Posterior cingulate gyrus (tissue), 11 donors: ENCODE data around the gene SLC25A23.
"Not testable (repeated sequence)": the region's sequence is repeated elsewhere in the genome, so short reads cannot be mapped to it uniquely, and the experiment has no call there.

Experiments used
- DNase-seq, 10 donors: peaks; one replicate each; pipeline versions ENCODE4 v3.0.0 to v3.0.0-alpha.2; 2020 to 2021; ENCODE audit warnings: mixed read lengths in 3 of 10
- intact Hi-C: fragments of 100-400 bp; cut with DNase I; formaldehyde crosslinking; loops from one replicate; pipeline ENCODE4 v1.15.1; 2023

The SLC25A23 gene

DNA sequence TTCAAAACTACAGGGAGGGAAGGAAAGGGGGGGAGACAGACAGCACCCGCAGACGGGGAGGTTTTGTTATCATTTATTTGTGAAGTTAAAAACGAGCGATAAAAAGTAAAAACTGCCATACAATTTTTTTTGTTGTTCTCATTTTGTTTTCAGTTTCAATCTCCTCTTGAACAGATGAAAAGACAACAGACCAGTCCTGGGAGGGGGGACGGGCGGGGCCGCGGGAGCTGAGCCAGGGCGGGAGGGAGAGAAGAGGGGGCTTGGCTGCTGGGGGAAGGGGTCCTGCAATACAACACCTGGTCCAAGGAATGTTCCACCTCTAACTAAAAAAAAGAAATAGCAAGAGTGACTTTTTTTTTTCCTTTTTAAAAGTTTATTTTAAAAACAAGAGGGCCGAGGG, 46.3 kb downstream of the SLC25A23 start:
- intact Hi-C loops, result loop anchor here (10.0 kb wide), 1 partner anchor 82 kb away; no protein-coding TSS in a partner anchor
- no peak for DNase-seq

DNA sequence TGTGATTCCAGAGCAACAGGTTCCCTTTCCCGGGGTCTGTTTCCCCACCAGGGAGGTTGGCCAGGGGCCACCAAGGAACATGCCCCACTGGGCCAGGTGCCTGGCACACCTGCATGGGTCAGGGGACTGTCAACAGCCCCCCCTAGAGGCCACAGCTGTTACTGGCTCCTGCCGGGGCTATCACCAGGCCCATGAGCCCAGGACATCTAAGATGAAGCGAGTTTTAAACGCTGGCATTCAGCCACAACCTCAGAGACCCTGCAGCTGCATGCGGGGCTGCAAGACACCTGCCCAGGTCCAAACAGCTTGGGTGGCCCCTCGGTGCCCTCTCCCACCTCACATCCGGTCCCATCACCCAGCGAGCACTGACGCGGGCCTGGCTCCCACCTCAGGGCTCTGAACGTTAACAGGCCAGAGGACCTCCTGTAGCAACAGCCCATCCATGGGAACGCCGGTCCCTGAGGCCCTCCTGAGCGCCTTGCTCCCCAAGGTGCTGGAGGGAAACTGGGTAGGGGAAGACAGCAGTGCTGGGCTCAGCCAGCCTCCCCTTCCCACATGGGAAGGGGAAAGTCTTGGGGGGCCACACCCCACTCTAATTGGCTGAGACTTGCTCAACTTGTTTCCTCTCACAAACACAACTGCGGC, 47.0 kb downstream of the SLC25A23 start:
- peak in 1 of 10 donors; percentile 85 for DNase-seq
- intact Hi-C loops, result loop anchor here (10.0 kb wide), 1 partner anchor 82 kb away; no protein-coding TSS in a partner anchor

DNA sequence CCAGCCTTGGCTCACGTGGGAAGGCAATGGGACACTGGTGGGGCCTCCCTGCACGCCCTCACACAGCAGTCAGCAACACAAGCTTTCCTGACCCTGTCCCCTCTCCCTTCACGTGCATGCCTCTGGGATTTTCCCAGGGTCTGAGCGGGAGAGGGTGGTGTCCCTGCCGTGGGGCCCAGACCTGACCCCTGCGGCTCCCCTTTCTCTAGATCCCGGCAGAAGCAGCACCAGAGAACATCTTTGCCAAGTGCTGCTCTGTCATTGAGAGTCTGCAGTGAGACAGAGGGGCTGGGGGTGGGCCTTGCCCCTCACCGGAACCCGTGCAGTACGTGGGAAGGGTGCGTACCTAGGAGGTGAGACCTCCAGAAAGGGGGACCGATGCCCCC, 47.5 kb downstream of the SLC25A23 start:
- intact Hi-C loops, result loop anchor here (10.0 kb wide), 1 partner anchor 83 kb away; no protein-coding TSS in a partner anchor
- no peak for DNase-seq

DNA sequence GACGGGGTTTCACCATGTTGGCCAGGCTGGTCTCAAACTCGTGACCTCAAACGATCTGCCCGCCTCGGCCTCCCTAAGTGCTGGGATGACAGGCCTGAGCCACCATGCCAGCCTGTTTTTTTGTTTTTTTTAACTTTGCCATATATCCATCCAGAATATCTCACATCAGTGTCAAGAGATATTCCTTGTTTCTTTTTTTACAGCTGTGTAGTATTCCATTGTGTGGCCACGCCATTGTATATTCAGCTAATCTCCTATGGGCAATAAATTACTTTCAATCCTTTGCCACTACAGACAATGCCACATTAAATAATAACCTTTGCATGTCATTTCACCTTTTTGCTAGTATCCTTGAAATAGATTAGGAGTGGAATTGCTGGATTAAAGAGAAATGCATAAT, 50.2 kb downstream of the SLC25A23 start:
- intact Hi-C loops, result no loop called here
- DNase-seq, result no peak

DNA sequence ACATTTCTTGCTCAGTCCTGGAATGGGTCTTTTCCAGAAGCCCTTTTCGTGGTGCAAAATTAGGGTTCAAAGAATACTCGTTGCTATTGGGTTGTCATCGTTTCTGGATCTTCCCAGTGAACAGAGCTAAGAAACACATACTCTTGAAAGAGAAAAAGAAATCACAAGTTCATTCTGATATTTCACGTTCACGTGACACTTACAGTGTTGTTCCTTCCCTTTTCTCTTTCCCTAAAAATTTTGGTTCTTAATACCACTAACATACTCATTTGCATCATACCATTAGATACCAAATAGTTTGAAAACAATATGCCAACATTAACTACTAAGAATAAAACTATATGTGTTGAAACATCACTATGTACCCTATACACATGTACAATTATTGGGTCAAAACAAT, 53.2 kb downstream of the SLC25A23 start:
- no peak for DNase-seq
- intact Hi-C loops, result no loop called here

DNA sequence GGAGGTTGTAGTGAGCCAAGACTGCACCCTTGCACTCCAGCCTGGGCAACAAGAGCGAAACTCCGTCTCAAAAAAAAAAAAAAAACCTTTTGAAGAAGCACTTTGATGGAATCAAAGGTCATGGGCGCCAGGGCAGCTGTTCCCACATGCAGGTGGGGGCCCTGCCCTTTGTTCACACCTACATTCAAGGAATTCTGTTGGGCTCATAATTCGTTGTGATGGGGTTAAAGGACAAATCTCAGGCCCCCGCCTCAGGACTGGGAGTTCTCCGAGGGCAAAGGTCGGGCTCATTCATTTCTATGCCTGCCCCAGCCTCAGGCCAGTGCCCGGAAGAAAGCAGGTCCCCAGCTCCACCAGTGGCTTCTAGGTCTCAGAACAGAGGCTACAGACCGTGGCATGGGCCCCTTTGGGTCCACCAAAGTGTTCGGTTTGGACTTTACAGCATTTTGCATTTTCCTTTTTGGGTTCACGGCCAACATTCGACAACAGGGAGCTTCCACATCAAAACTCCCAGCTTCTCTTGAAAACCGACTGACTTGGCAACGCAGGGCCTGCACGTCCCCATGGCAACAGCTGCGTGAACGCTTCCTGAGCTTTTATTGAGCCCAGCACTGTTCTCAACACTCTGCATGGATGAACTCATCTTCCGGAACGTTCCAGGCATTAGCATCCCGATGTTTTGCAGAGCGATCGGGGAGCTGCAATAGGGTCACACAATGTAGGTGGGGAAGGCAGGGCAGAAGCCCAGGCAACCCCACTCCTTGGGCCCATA, 56.6 kb downstream of the SLC25A23 start:
- intact Hi-C loops, result no loop called here
- DNase-seq, result peak; percentile 63 to 98 (median 80)

DNA sequence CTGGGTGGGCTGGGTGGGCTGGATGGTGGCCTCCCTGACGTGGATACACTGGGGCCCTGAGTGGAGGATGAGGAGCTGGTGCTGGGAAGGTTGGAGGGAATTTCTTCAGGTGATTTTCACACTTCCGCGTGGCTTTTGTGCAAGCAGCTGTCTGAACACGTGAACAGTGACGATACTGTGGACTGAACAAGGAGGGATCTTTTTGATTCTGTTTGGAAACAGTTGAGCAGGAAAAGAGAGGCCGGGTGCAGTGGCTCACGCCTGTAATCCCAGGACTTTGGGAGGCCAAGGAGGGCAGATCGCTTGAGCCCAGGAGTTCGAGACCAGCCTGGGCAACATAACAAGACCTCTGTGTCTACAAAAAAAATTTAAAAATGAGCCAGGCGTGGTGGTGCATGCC, 57.5 kb downstream of the SLC25A23 start:
- DNase-seq, result no peak
- intact Hi-C loops, result no loop called here

DNA sequence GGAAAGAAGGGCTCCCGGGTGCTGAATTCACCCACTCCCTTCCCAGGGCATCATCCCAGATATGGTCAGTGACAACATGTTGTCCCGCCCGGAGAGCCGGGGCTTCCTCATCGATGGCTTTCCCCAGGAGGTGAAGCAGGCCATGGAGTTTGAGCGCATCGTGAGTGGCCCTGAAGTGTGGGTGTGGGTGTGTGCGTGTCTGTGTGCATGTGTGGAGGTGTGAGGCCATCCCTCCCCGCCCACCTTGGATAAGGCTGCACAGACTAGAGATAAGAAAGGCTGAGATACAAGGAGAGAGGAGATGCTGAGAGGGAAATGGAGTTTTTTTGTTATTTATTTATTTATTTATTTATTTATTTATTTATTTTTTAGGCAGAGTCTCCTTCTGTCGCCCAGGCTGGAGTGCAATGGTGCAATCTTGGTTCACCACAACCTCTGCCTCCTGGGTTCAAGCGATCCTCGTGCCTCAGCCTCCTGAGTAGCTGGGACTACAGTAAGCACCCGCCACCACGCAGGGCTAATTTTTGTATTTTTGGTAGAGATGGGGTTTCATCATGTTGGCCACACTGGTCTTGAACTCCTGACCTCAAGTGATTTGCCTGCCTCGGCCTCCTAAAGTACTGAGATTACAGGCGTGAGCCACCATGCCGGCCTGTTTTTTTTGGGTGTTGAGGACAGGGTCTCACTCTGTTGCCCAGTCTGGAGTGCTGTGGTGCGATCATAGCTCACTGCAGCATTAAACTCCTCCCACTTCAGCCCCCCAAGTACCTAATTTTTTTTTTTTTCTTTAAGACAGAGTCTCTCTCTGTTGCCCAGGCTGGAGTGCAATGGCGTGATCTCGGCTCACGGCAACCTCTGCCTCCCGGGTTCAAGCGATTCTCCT, 59.3 kb downstream of the SLC25A23 start:
- intact Hi-C loops, DNase-seq: not testable (repeated sequence)

DNA sequence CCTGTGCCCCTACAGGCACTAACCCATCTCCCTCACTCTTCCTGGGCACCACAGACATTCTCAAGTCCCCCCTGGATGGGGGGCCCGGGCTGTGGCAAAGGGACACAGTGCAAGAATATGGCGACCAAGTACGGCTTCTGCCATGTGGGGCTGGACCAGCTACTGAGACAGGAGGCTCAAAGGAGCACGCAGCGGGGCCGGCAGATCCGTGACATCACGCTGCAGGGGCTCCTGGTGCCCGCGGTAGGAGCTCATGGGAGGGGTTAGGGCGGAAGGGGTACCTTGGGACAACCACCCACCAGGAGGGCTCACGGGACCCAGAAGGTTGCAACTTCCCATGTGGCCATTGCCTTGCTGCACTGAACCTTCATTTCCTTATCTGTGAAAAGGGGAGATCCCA, 63.3 kb downstream of the SLC25A23 start:
- no peak for DNase-seq
- intact Hi-C loops, result no loop called here

DNA sequence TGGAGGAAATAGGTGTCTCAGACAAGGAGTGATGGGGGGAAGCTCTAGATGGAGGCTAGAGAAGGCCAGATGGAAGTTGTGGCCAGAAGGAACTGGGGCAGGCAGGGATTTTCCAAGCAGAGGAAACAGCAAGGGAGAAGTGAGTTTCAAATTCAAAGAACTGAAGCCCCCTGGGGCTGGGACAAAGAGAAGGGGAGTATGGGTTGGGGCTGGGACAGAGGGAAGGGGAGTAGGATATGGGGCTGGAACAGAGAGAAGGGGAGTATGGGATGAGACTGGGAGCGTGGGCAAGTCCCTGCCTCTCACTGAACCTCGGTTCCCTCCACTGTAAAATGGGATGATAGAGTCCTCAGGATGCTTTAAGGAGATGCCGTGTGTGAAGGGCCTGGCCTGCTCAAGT, 64.8 kb downstream of the SLC25A23 start:
- DNase-seq, result no peak
- intact Hi-C loops, result no loop called here

DNA sequence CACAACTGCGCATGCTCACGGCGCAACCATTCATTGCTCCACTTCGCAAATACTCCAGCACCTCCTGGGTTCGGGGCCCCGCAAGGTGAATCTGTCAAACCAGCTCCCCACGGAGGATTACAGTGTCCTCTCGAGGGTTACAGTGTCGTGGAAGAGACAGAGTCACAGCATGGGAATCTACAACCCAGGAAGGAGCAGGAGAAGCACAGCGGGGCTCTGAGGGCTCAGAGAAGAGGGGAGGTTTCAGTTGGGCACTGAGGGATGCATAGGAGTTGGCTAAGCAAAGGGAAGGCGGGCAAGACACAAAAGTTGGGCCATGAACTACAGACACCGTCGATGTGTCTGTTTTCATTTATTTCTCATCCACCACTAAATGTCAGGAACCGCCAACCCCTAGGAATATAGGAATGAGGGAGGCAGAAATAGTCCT, 65.6 kb downstream of the SLC25A23 start:
- intact Hi-C loops, result loop anchor here (2.0 kb wide), 1 partner anchor 31 kb away; the partner anchor contains the start of gene KHSRP
- DNase-seq, result no peak

DNA sequence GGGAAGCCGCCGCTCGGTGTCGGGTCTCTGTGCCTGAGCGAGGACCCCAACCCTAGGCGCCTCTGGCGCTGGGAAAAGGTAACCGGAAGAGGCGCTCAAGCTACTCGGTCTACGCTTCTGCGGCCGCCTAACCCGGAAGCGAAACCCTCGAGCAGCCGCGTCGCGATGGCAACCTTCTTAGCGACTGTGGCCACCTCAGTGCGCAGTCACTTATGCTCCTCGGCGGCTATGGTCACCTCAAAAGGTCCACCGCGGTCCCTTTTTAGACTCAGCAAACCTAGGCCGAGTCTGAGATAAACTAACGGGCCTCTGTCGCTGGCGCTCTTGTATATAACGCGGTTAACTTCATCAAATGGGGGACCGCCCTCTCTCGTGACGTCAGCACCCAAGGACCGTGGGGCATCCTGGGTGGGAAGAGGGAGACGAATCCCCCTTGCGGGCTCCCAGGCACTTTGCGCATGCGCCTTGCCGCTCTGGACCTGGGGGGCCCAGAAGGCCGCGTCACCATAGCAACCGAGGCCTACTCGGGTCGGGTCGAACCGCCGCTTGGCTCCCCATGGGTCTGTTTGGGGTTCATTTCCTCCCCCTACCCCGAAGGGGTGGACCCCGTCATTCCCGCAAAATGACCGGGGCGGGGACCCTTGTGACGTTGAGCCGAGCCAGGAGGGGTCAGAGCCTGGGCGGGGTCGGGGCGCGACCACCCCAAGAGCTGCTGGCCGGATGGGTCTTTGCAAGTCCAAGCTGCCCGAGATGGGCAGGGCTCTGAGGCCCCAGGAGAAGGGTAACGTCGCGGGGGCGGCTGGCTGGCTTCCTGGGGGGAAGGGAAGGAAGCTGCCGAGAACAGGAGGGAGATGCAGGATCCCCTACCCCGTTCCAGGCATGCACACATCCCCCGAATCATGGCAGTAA, 66.3 kb downstream of the SLC25A23 start, which contains the start of gene GTF2F1:
GTF2F1 (minus strand) TSS at position 91 of the 909 bp plus-strand sequence. CDS start 169 bp downstream, outside the sequence.
- DNase-seq, result peak; percentile 92 to 99 (median 96)
- intact Hi-C loops, result loop anchor here (2.0 kb wide), 1 partner anchor 31 kb away; the partner anchor contains the start of gene KHSRP

DNA sequence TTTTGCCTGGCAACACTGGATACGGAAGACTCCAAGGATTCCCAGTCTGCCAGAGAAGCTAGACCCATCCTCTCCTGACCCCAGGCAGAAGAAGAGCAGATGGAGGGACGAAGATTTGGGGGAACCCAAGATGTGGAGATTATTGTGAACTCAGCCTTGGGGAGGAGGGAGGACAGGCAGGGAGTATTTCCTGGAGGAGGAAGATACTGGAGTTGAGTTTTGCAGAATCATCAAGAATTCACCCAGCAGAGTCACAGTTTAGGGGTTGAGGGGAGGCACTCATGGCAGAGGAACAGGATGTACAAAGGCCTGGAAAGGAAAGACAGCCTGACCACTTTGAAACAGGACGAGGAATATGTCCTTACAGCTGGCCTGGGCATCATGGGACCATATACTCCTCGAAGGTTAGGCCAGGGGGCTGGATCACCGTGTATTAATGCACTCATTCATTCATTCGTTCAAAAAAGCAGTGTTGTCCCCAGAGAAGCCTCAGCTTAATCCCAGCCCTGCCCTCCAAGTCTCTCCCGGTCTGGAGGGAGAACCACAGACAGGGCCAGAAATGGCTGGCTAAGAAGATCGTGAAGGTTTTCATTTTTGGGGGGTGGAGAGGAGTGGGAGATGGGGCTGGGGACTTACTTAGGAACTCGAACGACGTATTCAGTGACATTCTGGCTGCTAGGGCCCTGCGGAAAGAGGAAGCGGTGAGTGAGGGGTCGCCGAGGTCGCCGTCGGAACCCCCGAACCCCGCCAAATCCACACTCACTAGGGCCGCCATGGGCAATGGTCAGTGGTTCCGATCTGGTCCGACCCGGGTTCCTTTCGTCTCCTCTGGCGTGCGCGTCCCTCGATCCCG, 67.1 kb downstream of the SLC25A23 start:
- intact Hi-C loops, result loop anchor here (2.0 kb wide), 1 partner anchor 32 kb away; the partner anchor contains the start of gene KHSRP

More for the DNA sequence above, 67.1 kb downstream of the SLC25A23 start:
- no peak for DNase-seq
